ENCODE measurements around the gene SPATA33. TPM values are rescaled to one million over a fixed set of nuclear protein-coding genes. Genes with fewer than 3 reads are reported as not detected.
"Not testable (repeated sequence)": the region's sequence is repeated elsewhere in the genome, so short reads cannot be mapped to it uniquely, and the experiment has no call there.

The SPATA33 gene
- total RNA-seq, 1 experiment from 2014 or later, result 7.2 TPM

DNA sequence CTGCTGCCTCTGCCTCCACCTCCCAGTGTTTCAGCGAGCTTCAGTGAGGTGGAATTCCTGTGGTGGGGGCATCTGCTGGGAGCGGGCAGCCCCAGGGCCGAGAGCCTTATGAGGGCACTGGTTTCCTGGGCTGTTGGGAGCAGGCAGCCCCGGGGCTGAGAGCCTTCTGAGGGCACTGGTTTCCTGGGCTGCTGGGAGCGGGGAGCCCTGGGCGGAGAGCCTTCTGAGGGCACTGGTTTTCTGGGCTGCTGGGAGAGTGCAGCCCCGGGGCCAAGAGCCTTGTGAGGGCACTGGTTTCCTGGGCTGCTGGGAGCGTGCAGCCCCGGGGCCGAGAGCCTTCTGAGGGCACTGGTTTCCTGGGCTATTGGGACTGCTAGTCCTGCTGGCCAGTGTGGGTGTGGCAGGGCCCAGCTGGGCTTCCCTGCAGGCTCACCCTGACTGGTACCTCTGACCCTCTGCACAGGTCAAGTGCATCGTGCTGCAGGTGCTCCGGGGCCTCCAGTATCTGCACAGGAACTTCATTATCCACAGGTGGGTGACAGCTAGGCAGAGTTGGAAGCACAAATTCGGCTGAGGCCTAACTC lies 34.4 kb downstream of the SPATA33 start:
- no peak overlapping the region for H3K4me3 Mint-ChIP-seq (ENCODE audit: unreplicated experiment)
- H3K27me3 Mint-ChIP-seq (ENCODE audit: insufficient read depth, unreplicated experiment), result no peaks in the 10 kb centered on the region
- POLR2A ChIA-PET, result interaction anchor here (0.6 kb wide), 1 partner anchor 126 kb away, joined by 3 read pairs; no protein-coding TSS in a partner anchor
- CTCF ChIA-PET, result interaction anchor here (0.6 to 0.7 kb wide), 2 partner anchors 21 to 42 kb away, joined by 3 read pairs; no protein-coding TSS in a partner anchor
- H3K4me1 Mint-ChIP-seq (ENCODE audit: insufficient read depth, unreplicated experiment), result peaks cover 6% of the 10 kb centered on the region
- no peaks in the 10 kb centered on the region for H3K9me3 Mint-ChIP-seq (ENCODE audit: unreplicated experiment)
- H3K36me3 Mint-ChIP-seq (ENCODE audit: insufficient read depth, unreplicated experiment), result peaks cover 60% of the 10 kb centered on the region
- no peak overlapping the region for H3K27ac Mint-ChIP-seq (ENCODE audit: low read depth, unreplicated experiment)
- TF ChIP-seq, protein P1, sequence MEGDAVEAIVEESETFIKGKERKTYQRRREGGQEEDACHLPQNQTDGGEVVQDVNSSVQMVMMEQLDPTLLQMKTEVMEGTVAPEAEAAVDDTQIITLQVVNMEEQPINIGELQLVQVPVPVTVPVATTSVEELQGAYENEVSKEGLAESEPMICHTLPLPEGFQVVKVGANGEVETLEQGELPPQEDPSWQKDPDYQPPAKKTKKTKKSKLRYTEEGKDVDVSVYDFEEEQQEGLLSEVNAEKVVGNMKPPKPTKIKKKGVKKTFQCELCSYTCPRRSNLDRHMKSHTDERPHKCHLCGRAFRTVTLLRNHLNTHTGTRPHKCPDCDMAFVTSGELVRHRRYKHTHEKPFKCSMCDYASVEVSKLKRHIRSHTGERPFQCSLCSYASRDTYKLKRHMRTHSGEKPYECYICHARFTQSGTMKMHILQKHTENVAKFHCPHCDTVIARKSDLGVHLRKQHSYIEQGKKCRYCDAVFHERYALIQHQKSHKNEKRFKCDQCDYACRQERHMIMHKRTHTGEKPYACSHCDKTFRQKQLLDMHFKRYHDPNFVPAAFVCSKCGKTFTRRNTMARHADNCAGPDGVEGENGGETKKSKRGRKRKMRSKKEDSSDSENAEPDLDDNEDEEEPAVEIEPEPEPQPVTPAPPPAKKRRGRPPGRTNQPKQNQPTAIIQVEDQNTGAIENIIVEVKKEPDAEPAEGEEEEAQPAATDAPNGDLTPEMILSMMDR (IDR thresholded peaks at IDR 0.05; ENCODE audit: unreplicated experiment), result no peak
- no TSS peak for BruUV-seq (replicated peaks)
- intact Hi-C loops (cut with micrococcal nuclease), result no loop called here
- DNase-seq (ENCODE audit: unreplicated experiment), result no peak

DNA sequence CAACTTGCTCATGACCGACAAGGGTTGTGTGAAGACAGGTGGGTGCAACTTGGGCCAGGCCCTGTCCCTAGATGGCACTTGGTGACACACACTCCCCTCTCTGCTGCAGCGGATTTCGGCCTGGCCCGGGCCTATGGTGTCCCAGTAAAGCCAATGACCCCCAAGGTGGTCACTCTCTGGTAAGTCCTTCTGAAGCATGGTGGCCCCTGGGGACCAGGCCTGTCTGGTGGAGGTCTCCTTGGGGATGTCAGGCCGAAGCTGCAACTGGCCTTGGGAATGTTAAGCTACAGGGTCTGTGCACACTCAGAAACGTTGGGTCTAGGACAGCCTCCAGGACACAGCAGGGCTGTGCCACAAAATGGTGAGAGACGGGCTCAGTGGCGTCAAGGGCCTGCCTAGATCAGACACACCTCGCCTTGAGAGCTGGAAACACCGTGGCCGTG lies 35.7 kb downstream of the SPATA33 start:
- DNase-seq (ENCODE audit: unreplicated experiment), result no peak
- Mint-ChIP-seq H3K9me3 (ENCODE audit: unreplicated experiment) (no peaks in the 10 kb centered on the region), H3K27me3 (ENCODE audit: insufficient read depth, unreplicated experiment) (no peaks in the 10 kb centered on the region), H3K4me3 (ENCODE audit: unreplicated experiment) (no peak overlapping the region), H3K4me1 (ENCODE audit: insufficient read depth, unreplicated experiment) (no peaks in the 10 kb centered on the region), H3K27ac (ENCODE audit: low read depth, unreplicated experiment) (no peak overlapping the region), H3K36me3 (ENCODE audit: insufficient read depth, unreplicated experiment) (peaks cover 49% of the 10 kb centered on the region)
- ChIA-PET POLR2A (no interaction called here), CTCF (interaction anchor here (0.5 kb wide), 1 partner anchor 27 kb away, joined by 3 read pairs; no protein-coding TSS in a partner anchor)
- TF ChIP-seq, protein P1 (IDR thresholded peaks at IDR 0.05; ENCODE audit: unreplicated experiment), result no peak
- intact Hi-C loops (cut with micrococcal nuclease), result no loop called here
- BruUV-seq (replicated peaks), result no TSS peak

DNA sequence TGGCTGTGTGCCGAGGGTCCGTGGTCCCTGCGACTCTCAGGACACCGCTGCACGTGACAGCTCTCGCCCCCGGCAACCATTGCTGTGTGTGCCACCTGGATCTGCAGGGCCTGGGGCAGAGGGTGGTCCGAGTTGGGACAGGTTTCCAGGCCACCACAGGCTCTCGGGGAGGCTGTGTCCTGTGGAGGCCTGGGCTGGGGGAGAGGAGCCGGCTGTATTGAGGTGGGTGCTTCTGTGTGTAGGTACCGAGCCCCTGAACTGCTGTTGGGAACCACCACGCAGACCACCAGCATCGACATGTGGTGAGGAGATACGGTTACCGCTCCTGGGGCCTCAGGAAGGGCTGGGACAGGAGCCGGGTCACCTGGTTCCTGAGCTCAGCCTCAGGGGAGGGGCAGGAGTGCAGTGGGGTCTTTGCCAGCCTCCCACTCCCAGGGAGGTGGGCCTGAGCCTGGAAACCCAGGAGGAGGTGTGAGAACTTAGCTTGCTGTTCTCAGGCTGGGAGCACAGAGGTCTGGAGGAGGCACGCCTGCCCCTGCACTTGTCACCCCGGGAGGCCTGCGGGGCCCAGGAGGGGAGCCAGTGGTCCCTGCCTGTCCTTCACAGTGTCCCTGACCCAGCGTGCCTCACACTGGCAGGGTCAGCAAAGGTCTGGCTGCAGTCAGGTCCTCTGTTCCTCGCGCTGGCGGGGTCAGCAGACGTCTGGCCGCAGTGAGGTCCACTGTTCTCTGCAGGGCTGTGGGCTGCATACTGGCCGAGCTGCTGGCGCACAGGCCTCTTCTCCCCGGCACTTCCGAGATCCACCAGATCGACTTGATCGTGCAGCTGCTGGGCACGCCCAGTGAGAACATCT lies 36.5 kb downstream of the SPATA33 start:
- DNase-seq (ENCODE audit: unreplicated experiment), result no peak
- H3K27me3 Mint-ChIP-seq (ENCODE audit: insufficient read depth, unreplicated experiment), result no peaks in the 10 kb centered on the region
- H3K36me3 Mint-ChIP-seq (ENCODE audit: insufficient read depth, unreplicated experiment), result peaks cover 49% of the 10 kb centered on the region
- no peak overlapping the region for H3K27ac Mint-ChIP-seq (ENCODE audit: low read depth, unreplicated experiment)
- H3K9me3 Mint-ChIP-seq (ENCODE audit: unreplicated experiment), result no peaks in the 10 kb centered on the region
- H3K4me3 Mint-ChIP-seq (ENCODE audit: unreplicated experiment), result no peak overlapping the region
- H3K4me1 Mint-ChIP-seq (ENCODE audit: insufficient read depth, unreplicated experiment), result no peaks in the 10 kb centered on the region
- intact Hi-C loops (cut with micrococcal nuclease), result no loop called here
- TF ChIP-seq, protein P1 (IDR thresholded peaks at IDR 0.05; ENCODE audit: unreplicated experiment), result no peak
- no TSS peak for BruUV-seq (replicated peaks)
- ChIA-PET POLR2A (interaction anchor here (0.7 kb wide), 1 partner anchor 9 kb away, joined by 3 read pairs; no protein-coding TSS in a partner anchor), CTCF (interaction anchor here (0.5 to 1.1 kb wide), 2 partner anchors 28 to 167 kb away, joined by 3 to 4 read pairs; no protein-coding TSS in a partner anchor)

DNA sequence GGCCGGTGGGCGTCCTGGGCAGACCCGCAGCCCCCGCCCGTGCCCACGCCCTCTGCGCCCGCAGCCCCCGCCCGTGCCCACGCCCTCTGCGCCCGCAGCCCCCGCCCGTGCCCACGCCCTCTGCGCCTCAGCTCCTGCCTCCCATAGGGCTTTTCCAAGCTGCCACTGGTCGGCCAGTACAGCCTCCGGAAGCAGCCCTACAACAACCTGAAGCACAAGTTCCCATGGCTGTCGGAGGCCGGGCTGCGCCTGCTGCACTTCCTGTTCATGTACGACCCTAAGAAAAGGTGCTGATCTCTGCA lies 37.1 kb downstream of the SPATA33 start:
- BruUV-seq (replicated peaks); H3K27me3 Mint-ChIP-seq (ENCODE audit: insufficient read depth, unreplicated experiment); intact Hi-C loops (cut with micrococcal nuclease); H3K27ac Mint-ChIP-seq (ENCODE audit: low read depth, unreplicated experiment); H3K4me3 Mint-ChIP-seq (ENCODE audit: unreplicated experiment); H3K9me3 Mint-ChIP-seq (ENCODE audit: unreplicated experiment); H3K4me1 Mint-ChIP-seq (ENCODE audit: insufficient read depth, unreplicated experiment); DNase-seq (ENCODE audit: unreplicated experiment): not testable (repeated sequence)
- H3K36me3 Mint-ChIP-seq (ENCODE audit: insufficient read depth, unreplicated experiment), result peaks cover 49% of the 10 kb centered on the region
- POLR2A ChIA-PET, result interaction anchor here (0.7 to 0.9 kb wide), 2 partner anchors 8 to 15 kb away, joined by 3 read pairs; no protein-coding TSS in a partner anchor
- CTCF ChIA-PET, result interaction anchor here (1.1 kb wide), 1 partner anchor 167 kb away, joined by 4 read pairs; no protein-coding TSS in a partner anchor
